Measurements from ENCODE around the gene ZFAND5.

The ZFAND5 gene

GRCh38 chr9:72315510-72316311 is 49.3 kb downstream of the ZFAND5 start:
- TF ChIP-seq CTCF (IDR thresholded peaks at IDR 0.05; ENCODE audit: insufficient read depth, low read depth, low read length, missing control alignments), result no peak
- H3K4me3 ChIP-seq (ENCODE audit: low read depth, low read length), result no peak overlapping the region
- DNase-seq (ENCODE audit: low read depth), result no peak

GRCh38 chr9:72315089-72315509 is 49.9 kb downstream of the ZFAND5 start:
- DNase-seq (ENCODE audit: low read depth), result peak; percentile 14
- TF ChIP-seq CTCF (IDR thresholded peaks at IDR 0.05; ENCODE audit: insufficient read depth, low read depth, low read length, missing control alignments), result no peak
- H3K4me3 ChIP-seq (ENCODE audit: low read depth, low read length), result no peak overlapping the region

- no peak overlapping the region for H3K4me3 ChIP-seq (ENCODE audit: low read depth, low read length)
- TF ChIP-seq CTCF (IDR thresholded peaks at IDR 0.05; ENCODE audit: insufficient read depth, low read depth, low read length, missing control alignments), result no peak
- DNase-seq (ENCODE audit: low read depth), result no peak
These were observed 51.5 kb downstream of the ZFAND5 start for GRCh38 chr9:72313507-72313906.

- TF ChIP-seq CTCF (IDR thresholded peaks at IDR 0.05; ENCODE audit: insufficient read depth, low read depth, low read length, missing control alignments), result no peak
These were observed 52.5 kb downstream of the ZFAND5 start for GRCh38 chr9:72312386-72312987.

GRCh38 chr9:72309364-72310133 is 55.5 kb downstream of the ZFAND5 start:
- TF ChIP-seq CTCF (IDR thresholded peaks at IDR 0.05; ENCODE audit: insufficient read depth, low read depth, low read length, missing control alignments), result no peak
- no peak overlapping the region for H3K4me3 ChIP-seq (ENCODE audit: low read depth, low read length)
- DNase-seq (ENCODE audit: low read depth), result no peak

More at GRCh38 chr9:72312386-72312987, 52.5 kb downstream of the ZFAND5 start:
- DNase-seq (ENCODE audit: low read depth), result no peak
- H3K4me3 ChIP-seq (ENCODE audit: low read depth, low read length), result no peak overlapping the region

GRCh38 chr9:72306761-72307160 is 58.2 kb downstream of the ZFAND5 start:
- TF ChIP-seq CTCF (IDR thresholded peaks at IDR 0.05; ENCODE audit: insufficient read depth, low read depth, low read length, missing control alignments), result no peak
- DNase-seq (ENCODE audit: low read depth), result no peak
- H3K4me3 ChIP-seq (ENCODE audit: low read depth, low read length), result no peak overlapping the region

Data from GM12865 (cell line).